Measurements from ENCODE around the gene CHST11.

DNA sequence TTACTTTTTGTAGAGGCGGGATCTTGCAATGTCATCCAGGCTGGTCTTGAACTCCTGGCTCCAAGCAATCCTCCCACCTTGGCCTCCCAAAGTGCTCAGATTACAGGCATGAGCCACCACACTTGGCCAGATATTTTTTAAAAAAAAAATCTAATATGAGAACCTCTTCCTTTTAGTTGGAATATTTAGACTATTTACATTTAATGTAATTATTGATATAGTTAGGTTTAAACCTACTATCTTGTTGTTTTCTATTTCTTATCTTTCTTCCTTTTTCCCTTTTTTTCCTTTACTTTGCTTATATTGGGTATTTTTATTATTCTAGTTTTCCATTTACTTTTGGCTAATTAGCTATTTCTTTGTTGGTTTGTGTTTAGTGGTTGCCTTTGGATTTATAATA is 315.6 kb downstream of the CHST11 start:
- TF ChIP-seq, protein P1, sequence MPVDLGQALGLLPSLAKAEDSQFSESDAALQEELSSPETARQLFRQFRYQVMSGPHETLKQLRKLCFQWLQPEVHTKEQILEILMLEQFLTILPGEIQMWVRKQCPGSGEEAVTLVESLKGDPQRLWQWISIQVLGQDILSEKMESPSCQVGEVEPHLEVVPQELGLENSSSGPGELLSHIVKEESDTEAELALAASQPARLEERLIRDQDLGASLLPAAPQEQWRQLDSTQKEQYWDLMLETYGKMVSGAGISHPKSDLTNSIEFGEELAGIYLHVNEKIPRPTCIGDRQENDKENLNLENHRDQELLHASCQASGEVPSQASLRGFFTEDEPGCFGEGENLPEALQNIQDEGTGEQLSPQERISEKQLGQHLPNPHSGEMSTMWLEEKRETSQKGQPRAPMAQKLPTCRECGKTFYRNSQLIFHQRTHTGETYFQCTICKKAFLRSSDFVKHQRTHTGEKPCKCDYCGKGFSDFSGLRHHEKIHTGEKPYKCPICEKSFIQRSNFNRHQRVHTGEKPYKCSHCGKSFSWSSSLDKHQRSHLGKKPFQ (tag by site-specific recombination; IDR thresholded peaks at IDR 0.05) = no peak
- TF ChIP-seq ZNF292 (tag by site-specific recombination; IDR thresholded peaks at IDR 0.05; ENCODE audit: borderline replicate concordance, low read depth) (no peak), ZNF571 (tag by site-specific recombination; IDR thresholded peaks at IDR 0.05) (no peak), ZNF138 (tag by site-specific recombination; IDR thresholded peaks at IDR 0.05; ENCODE audit: borderline replicate concordance) (no peak), ZNF24 (tag by site-specific recombination; IDR thresholded peaks at IDR 0.05) (no peak), GLI2 (tag by site-specific recombination; IDR thresholded peaks at IDR 0.05; ENCODE audit: borderline replicate concordance, low read depth) (no peak), ZNF174 (tag by site-specific recombination; IDR thresholded peaks at IDR 0.05) (no peak)
- TF ChIP-seq, protein P2, sequence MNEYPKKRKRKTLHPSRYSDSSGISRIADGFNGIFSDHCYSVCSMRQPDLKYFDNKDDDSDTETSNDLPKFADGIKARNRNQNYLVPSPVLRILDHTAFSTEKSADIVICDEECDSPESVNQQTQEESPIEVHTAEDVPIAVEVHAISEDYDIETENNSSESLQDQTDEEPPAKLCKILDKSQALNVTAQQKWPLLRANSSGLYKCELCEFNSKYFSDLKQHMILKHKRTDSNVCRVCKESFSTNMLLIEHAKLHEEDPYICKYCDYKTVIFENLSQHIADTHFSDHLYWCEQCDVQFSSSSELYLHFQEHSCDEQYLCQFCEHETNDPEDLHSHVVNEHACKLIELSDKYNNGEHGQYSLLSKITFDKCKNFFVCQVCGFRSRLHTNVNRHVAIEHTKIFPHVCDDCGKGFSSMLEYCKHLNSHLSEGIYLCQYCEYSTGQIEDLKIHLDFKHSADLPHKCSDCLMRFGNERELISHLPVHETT (tag by site-specific recombination; IDR thresholded peaks at IDR 0.05) = no peak
- TF ChIP-seq, protein P3, sequence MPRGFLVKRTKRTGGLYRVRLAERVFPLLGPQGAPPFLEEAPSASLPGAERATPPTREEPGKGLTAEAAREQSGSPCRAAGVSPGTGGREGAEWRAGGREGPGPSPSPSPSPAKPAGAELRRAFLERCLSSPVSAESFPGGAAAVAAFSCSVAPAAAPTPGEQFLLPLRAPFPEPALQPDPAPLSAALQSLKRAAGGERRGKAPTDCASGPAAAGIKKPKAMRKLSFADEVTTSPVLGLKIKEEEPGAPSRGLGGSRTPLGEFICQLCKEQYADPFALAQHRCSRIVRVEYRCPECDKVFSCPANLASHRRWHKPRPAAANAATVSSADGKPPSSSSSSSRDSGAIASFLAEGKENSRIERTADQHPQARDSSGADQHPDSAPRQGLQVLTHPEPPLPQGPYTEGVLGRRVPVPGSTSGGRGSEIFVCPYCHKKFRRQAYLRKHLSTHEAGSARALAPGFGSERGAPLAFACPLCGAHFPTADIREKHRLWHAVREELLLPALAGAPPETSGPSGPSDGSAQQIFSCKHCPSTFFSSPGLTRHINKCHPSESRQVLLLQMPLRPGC (tag by site-specific recombination; IDR thresholded peaks at IDR 0.05) = no peak
- TF ChIP-seq, protein P4, sequence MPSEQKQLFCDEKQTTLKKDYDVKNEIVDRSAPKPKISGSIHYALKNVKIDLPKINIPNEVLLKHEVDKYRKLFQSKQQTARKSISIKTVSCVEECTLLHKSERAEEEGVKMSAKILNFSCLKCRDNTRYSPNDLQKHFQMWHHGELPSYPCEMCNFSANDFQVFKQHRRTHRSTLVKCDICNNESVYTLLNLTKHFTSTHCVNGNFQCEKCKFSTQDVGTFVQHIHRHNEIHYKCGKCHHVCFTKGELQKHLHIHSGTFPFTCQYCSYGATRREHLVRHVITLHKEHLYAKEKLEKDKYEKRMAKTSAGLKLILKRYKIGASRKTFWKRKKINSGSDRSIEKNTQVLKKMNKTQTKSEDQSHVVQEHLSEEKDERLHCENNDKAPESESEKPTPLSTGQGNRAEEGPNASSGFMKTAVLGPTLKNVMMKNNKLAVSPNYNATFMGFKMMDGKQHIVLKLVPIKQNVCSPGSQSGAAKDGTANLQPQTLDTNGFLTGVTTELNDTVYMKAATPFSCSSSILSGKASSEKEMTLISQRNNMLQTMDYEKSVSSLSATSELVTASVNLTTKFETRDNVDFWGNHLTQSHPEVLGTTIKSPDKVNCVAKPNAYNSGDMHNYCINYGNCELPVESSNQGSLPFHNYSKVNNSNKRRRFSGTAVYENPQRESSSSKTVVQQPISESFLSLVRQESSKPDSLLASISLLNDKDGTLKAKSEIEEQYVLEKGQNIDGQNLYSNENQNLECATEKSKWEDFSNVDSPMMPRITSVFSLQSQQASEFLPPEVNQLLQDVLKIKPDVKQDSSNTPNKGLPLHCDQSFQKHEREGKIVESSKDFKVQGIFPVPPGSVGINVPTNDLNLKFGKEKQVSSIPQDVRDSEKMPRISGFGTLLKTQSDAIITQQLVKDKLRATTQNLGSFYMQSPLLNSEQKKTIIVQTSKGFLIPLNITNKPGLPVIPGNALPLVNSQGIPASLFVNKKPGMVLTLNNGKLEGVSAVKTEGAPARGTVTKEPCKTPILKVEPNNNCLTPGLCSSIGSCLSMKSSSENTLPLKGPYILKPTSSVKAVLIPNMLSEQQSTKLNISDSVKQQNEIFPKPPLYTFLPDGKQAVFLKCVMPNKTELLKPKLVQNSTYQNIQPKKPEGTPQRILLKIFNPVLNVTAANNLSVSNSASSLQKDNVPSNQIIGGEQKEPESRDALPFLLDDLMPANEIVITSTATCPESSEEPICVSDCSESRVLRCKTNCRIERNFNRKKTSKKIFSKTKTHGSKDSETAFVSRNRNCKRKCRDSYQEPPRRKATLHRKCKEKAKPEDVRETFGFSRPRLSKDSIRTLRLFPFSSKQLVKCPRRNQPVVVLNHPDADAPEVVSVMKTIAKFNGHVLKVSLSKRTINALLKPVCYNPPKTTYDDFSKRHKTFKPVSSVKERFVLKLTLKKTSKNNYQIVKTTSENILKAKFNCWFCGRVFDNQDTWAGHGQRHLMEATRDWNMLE (tag by site-specific recombination; conservative IDR thresholded peaks at IDR 0.05; ENCODE audit: low read depth) = no peak

All from HEK293 (cell line).